K562 treated with DMSO at 1 percent for 4 hours (cell line): Measurements from ENCODE around the gene DYRK2. TPM values are rescaled to one million over a fixed set of nuclear protein-coding genes. Genes with fewer than 3 reads are reported as not detected.

Experiments
- total RNA-seq: library from RNA; unstranded; fragments of 300-600 nt; gene quantifications from 2 replicates; pipeline ENCODE4 v1.2.3, GENCODE V29; 2022; ENCODE audit not compliant: insufficient read depth

DYRK2 gene
- 4.8 and 5.2 TPM in 2 replicates for total RNA-seq

GRCh38 chr12:67648521-67649260, at the start of gene DYRK2:
Gene DYRK2, plus strand, starts transcription at chr12:67648745. Its CDS starts 389 bp downstream, at chr12:67649134.

